NCI-H2227 treated with DMSO at 0.1 percent for 48 hours (cell line): ENCODE results near the gene NRXN3.

Experiments used
- DNase-seq: peaks from one replicate; lab custom pipeline; 2025; lab: John Stamatoyannopoulos, UW

NRXN3 gene

DNA sequence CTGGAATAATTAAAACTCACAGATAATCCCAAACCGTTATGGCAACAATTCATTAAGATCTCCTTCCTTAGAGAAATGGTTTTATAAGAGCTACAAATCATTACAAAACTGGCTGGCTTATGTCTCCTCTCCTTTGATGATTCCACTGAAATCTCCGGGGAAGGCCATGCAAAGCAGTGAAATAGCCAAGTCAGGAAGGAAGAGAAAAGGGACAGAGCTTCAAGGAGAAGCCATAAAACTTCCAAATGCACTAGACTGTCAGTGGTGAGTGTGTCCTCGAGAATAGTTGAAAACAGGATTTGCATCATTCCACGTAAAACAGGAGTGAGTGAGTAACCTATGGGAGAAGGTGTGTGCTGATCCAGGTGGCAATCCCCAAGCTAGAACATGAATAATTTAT, 1711.1 kb downstream of the NRXN3 start:
- DNase-seq: no peak

DNA sequence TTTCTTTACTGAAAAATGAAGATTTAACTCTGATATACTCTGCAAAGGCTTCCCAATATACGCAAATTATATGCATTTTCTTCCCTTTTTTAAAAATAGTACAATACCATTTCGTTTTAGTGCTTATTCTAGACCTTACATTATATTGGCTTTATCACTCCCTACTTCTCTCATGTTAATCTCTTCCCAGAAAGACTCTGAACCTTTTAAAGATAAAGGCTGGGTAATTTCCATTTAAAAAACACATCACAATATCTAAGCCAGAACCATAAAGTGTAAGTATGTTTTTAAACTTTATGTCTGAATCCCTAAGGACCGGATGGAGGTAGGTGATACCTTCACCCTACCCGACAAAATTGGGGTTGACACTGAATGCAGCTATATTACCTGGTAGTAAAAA, 1720.4 kb downstream of the NRXN3 start:
- DNase-seq: no peak

GRCh38 chr14:79896009-79896408, 1725.8 kb downstream of the NRXN3 start:
- no peak for DNase-seq

DNA sequence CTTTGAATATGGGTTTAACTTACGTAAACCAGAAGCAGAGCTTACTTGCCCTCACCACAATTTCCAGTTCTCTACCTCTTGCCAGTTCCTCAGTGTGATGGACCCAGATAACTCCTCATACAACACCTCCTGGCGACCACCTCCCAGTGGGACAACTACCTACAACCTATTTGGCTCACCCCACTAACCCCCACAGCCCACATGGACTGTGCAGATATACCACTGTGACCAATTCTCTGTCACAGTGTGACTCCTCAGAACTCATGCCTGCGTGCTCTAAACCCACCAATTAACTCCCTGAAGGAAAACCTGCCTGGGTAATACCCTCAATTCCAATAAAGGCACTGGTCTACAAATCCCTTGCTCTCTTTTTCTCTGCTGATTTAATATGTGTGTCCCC, 1729.4 kb downstream of the NRXN3 start:
- no peak for DNase-seq

DNA sequence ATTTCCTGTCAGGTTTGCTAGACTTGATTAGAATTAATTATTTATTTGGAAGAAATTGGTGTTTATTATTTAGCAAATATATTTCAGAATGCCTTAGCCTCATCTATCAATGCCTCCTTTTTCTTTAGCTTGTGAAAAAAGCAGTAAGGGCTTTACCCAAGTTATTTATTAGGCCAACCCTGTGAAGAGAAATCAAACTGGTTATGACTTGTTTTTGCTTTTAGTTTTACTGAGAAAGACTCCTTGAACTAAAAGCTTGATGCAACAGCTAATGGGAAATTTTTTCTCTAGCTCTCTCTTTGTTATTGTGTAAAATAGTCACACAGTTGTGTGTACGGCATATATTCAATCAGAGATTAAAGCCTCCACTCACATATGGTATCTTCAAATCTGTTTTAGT, 1734.3 kb downstream of the NRXN3 start:
- DNase-seq: no peak

GRCh38 chr14:79906994-79907393, 1736.8 kb downstream of the NRXN3 start:
- DNase-seq: no peak

GRCh38 chr14:79910086-79910485, 1739.9 kb downstream of the NRXN3 start:
- no peak for DNase-seq

DNA sequence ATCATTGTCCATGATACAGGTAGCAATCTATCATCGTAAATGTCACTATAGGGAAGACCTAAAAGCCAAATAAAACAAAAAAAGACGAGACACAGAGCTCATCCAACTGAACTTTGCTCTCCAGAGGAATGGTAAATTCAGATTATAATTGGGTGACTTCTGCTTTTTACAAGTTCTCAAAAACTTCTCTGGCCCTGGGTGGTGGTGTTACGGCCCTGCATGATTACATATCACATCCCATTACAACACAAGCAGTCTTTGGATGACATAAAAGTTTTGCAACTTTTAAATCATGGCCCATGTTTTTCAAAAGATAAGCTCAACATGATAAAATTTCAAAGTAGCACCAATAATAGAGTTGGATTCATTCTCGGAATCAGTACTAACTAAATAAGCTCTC, 1741.6 kb downstream of the NRXN3 start:
- DNase-seq: no peak

DNA sequence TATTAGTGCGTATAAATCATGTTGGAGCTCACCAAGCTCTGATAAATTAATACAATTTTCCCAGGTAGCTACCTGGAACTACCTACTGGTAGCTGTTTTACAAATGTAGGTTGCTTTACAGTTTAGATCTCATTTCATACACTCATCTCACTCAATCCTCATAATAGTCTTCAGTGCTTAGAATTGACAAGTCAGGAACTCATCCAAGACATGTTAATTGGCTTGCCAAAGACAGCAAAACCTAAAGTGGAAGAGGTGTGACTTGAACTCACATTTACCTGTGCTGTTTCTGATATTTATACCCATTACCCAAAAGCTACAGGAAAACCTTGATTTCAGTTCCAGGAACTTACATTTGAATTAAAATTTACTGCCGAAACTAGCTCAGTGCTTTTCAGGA, 1744.4 kb downstream of the NRXN3 start:
- no peak for DNase-seq

- no peak for DNase-seq
Observed at GRCh38 chr14:79915406-79915805, 1745.2 kb downstream of the NRXN3 start.

DNA sequence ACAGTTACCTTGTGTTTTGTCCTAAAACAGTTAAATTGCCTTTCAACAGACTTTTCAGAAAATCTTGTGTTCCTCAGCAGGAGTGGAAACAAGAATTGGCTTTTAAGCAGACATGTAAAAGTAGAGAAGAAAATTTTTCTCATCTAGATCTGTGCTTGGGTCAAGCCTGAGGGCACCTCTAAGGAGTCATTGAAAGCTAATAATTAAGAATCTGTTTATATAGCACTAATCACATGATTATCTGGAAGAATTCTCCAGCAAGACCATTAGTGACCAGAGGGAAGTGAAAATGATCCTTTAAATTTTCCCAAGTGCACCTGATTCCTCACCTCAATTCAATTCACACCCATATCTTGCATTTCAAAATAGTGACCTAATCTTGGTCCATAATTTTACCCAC, 1746.1 kb downstream of the NRXN3 start:
- DNase-seq: no peak

DNA sequence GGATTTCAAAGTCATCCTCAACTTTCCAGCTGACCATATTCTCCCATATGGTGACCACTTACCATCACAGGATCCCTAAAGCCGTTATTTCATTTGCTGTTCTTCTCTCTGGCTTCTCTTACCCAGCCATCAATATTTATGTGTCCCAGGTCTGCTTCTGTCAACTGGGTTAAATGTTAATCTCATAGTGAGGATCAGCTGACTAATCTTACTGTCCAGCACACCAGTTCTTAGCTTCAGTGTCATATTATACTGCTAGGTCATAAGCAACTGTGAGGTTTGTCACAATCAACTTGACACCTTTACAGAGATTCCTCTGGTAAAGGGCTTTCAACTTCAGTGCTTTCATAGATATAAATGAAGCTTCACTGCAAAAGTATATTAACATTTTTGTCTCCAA, 1746.7 kb downstream of the NRXN3 start:
- no peak for DNase-seq
